Fibroblast of villous mesenchyme (primary cell): ENCODE results near the gene PACSIN2. TPM values are rescaled to one million over a fixed set of nuclear protein-coding genes. Genes with fewer than 3 reads are reported as not detected.
"Not testable (repeated sequence)": the region's sequence is repeated elsewhere in the genome, so short reads cannot be mapped to it uniquely, and the experiment has no call there.

Experiments
- DNase-seq: peaks from one replicate; pipeline ENCODE4 v3.0.0-alpha.2; 2010; ENCODE audit warnings: low read depth
- H3K4me3 ChIP-seq: 2 replicates; pipeline ENCODE4 v1.5.1; 2011; ENCODE audit warnings: low read depth, mild to moderate bottlenecking, low read length
- total RNA-seq: library from RNA; depleted of rRNA; stranded (reverse); fragments of >200 nt; gene quantifications from 2 replicates; pipeline ENCODE4 v1.2.3, GENCODE V29; 2012
- TF ChIP-seq, protein P1 (sequence below): IDR thresholded peaks from 2 replicates; pipeline ENCODE4 v1.5.1; 2012; ENCODE audit warnings: low read depth, mild to moderate bottlenecking, low read length; ENCODE audit not compliant: insufficient read depth

Gene PACSIN2
- total RNA-seq, 1 donor, result 53.1 TPM

DNA sequence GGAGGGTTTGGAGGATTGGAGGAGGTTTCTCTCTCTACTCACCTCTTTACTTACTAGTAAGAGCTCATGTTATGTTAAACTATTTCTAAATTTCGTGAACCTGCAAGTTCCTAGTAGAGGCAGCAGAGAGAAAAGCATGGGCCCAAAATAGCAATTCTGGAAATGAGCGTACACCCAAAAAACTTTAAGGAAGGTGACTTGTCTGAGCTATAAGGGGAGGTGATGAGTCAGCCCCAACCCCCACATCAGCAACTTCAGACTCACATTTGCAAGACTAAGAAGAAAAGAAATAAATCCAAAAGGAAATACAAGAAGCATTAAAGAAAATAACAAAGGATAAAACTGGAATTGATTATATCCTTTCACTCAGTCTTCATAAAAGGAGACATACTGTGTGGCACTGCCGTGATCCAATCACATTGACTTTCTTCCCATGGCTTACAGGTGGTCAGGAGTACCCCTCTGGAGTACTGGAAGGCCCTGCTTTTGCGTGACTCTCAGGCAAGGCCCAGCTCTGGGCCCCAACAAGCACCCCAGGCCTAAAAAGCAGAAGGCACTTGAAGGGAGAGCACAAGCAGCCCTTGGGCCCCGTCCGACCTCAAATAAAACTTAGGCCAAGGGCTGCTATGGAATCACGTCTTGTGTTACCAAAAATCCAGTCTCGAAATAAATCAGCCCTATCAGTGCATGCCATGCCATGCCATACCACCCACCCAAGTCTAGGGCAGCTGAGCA is 14.3 kb downstream of the PACSIN2 start:
- TF ChIP-seq, protein P1, sequence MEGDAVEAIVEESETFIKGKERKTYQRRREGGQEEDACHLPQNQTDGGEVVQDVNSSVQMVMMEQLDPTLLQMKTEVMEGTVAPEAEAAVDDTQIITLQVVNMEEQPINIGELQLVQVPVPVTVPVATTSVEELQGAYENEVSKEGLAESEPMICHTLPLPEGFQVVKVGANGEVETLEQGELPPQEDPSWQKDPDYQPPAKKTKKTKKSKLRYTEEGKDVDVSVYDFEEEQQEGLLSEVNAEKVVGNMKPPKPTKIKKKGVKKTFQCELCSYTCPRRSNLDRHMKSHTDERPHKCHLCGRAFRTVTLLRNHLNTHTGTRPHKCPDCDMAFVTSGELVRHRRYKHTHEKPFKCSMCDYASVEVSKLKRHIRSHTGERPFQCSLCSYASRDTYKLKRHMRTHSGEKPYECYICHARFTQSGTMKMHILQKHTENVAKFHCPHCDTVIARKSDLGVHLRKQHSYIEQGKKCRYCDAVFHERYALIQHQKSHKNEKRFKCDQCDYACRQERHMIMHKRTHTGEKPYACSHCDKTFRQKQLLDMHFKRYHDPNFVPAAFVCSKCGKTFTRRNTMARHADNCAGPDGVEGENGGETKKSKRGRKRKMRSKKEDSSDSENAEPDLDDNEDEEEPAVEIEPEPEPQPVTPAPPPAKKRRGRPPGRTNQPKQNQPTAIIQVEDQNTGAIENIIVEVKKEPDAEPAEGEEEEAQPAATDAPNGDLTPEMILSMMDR, result no peak
- peak overlapping the region; percentile 57 for H3K4me3 ChIP-seq
- DNase-seq, result peak; percentile 48

DNA sequence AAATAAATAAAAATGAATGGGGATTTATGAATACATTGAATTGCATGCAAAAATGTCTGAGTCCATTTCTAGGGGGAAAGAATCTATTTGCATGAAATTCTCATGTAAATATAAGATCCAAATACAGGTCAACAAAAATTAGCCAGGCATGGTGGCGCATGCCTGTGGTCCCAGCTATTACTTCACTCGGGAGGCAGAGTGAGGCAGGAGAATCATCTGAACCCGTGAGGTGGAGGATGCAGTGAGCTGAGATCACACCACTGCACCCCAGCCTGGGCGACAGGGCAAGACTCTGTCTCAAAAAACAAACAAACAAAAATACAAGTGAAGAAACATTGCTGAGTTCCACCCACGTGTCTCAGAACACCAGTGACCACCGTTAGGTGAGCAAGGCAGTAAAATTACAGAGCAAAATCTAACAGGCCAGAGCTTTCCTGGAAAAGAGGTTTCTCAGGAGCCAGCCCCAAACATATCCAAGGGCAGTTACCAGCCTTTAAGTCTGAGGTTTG is 17.3 kb downstream of the PACSIN2 start:
- TF ChIP-seq, protein P1, result no peak
- peak; percentile 41 for DNase-seq
- H3K4me3 ChIP-seq, result no peak overlapping the region

DNA sequence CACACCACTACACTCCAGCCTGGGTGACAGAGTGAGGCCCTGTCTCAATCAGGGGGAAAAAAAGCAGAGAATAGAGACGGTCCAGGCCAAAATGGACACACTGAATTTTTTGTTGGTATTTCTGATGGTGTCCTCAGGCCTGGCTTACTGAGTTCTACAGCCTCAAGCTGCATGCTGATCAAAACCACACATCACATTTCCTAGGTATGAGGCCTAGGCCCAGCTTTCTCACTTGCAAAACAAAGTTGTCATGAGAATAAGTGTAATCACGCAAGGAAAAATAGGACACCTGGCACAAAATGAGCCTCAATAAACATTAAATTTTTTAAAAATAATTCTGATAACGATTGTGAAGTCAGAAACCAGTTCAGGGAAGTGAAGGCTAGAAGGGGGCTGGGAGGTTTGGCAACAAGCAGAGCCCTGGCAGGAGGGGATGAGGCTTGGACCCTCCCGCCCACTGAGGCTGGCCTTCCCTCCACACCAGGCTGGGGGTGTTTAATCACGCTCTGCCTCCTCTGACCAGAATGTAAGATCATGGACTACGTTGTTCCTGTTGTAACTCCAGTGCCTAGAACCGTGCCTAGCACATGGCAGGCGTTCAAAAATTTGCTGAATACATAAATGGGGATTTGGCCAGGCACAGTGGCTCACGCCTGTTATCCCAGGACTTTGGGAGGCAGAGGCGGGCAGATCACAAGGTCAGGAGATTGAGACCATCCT is 18.1 kb downstream of the PACSIN2 start:
- peak; percentile 68 for DNase-seq
- TF ChIP-seq, protein P1, result no peak
- no peak overlapping the region for H3K4me3 ChIP-seq

DNA sequence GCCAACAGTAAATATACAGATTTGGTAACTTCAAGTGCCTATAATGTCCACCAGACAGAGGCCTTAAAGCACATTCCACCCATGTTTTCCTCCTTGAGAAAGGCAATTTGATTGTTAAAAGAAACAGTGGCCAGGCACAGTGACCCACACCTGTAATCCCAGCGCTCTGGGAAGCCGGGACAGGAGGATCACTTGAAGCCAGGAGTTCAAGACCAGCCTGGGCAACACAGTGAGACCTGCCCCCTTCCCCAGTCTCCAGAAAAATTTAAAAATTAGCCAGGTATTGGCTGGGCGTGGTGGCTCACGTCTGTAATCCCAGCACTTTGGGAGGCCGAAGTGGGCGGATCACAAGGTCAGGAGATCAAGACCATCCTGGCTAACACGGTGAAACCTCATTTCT is 19.3 kb downstream of the PACSIN2 start:
- not testable (repeated sequence) for DNase-seq, H3K4me3 ChIP-seq

DNA sequence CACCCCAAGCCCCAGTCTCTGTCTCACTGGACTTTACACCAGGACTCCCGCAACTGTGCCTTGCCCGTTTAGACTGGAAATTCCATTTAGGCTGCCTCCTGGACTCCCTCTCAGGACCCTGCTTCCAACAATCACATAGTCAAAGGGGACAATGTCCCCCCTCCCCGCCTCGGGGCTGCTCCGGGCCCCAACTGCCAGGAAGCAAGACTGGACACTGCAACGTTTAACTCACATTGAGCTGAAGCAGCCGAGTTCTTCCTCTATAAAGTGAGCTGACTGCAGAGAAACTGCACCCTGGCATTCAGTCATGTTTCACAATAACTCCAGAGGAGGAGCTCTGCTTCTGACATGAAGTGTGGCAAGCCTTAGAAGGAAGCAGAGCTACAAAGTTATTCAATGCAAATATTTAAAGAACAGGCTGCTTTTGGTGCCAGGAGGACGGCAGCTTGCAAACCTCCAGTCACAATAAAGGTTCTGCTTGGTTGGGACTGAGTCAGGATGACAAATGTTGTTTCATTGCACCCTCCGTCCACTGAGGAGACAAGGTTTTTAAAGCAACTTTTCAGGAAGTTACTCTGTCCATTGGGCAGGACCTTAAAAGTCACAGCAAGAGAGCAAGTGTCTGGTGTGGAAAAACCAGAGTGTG is 19.9 kb downstream of the PACSIN2 start:
- peak; percentile 95 for DNase-seq
- TF ChIP-seq, protein P1, result no peak
- peak overlapping the region; percentile 35 for H3K4me3 ChIP-seq

DNA sequence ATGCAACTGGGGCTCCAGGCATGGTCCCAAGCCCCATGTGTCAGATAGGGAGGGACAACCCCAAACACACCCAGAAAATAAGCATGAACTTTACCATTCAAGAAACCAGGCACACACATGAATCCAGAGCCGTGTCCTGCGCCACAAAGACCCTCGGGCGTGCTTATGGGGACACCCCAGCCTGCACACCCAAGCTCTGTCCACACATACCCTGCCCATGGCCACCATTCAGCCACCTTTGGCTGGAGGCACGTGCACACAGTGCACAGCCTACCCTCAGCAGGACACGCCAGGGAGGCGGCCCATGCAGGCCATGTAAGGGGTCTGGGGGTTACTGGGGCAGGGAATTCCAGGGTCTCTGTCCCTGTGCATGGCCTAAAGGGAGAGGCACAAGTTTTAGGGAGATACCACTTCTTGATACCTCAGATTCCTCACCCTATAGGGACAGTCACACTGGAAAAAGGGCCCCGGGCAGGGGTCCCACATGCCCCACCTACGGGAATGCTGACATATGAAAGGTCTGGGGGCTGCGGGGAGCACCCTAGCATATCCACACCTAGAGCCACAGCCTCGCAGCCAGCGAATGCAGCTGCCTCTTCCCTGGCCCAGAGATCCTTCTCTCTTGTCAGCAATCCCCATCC is 20.6 kb downstream of the PACSIN2 start:
- no peak for DNase-seq
- H3K4me3 ChIP-seq, result peak overlapping the region; percentile 35
- TF ChIP-seq, protein P1, result no peak
